DMS79 (cell line): ENCODE results near the gene PCDHGA3.
"Not testable (repeated sequence)": the region's sequence is repeated elsewhere in the genome, so short reads cannot be mapped to it uniquely, and the experiment has no call there.

Experiments used
- DNase-seq: peaks from one replicate; lab custom pipeline; 2025; lab: John Stamatoyannopoulos, UW

The PCDHGA3 gene

GRCh38 chr5:141383345-141383744, 39.7 kb downstream of the PCDHGA3 start:
- no peak for DNase-seq

DNA sequence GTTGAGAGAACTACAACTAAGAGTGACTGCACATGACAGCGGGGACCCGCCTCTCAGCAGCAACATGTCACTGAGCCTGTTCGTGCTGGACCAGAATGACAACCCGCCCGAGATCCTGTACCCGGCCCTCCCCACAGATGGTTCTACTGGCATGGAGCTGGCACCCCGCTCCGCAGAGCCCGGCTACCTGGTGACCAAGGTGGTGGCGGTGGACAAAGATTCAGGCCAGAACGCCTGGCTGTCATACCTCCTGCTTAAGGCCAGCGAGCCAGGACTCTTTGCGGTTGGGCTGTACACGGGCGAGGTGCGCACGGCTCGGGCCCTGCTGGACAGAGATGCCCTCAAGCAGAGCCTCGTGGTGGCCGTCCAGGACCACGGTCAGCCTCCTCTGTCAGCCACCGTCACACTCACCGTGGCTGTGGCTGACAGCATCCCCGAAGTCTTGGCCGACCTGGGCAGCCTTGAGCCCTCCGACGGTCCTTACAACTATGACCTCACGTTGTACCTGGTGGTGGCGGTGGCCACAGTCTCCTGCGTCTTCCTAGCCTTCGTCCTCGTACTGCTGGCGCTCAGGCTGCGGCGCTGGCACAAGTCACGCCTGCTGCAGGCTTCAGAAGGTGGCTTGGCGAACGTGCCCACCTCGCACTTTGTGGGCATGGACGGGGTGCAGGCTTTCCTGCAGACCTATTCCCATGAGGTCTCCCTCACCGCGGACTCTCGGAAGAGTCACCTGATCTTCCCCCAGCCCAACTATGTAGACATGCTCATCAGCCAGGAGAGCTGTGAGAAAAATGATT, 41.0 kb downstream of the PCDHGA3 start:
- DNase-seq = no peak

DNA sequence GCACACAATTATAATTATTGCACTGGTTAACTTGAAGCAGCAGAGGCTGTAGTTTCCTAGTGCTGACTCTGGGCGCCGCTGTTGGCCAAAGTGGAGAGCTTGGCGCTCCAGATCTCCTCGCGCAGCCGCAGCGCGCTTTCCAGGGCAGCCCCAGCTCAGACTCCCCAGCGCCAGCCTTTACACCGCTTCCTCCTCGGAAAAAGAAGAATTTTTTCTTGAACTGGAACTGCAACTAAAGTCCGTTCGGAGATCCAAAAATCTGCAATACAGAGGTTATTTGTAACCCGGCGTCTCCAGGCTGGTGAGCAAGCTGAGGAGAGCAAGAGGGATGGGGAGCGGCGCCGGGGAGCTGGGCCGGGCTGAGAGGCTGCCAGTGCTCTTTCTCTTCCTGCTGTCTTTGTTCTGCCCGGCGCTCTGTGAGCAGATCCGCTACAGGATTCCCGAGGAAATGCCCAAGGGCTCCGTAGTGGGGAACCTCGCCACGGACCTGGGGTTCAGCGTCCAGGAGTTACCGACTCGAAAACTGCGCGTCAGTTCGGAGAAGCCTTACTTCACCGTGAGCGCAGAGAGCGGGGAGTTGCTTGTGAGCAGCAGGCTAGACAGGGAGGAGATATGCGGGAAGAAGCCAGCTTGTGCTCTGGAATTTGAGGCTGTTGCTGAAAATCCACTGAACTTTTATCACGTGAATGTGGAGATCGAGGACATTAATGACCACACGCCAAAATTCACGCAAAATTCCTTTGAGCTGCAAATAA, 44.1 kb downstream of the PCDHGA3 start, which contains the start of gene PCDHGB4:
PCDHGB4 (plus strand) TSS at position 142 of the 755 bp plus-strand sequence; CDS start at position 329, 187 bp downstream.
- not testable (repeated sequence) for DNase-seq

- no peak for DNase-seq
Observed at GRCh38 chr5:141388661-141389060, 45.0 kb downstream of the PCDHGA3 start.

DNA sequence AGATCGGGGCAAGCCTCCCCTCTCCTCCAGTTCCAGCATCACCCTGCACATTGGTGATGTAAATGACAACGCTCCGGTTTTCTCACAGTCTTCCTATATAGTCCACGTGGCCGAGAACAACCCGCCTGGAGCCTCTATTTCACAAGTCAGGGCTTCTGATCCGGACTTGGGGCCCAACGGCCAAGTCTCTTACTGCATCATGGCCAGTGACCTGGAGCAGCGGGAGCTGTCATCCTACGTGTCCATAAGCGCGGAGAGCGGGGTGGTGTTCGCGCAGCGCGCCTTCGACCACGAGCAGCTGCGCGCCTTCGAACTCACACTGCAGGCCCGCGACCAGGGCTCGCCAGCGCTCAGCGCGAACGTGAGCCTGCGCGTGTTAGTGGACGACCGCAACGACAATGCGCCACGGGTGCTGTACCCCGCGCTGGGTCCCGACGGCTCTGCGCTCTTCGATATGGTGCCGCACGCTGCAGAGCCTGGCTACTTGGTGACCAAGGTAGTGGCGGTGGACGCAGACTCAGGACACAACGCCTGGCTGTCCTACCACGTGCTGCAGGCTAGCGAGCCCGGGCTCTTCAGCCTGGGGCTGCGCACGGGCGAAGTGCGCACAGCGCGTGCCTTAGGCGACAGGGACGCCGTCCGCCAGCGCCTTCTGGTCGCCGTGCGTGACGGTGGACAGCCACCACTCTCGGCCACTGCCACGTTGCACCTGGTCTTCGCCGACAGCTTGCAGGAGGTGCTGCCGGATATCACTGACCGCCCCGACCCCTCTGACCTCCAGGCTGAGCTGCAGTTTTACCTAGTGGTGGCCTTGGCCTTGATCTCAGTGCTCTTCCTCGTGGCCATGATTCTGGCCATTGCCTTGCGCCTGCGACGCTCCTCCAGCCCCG, 45.8 kb downstream of the PCDHGA3 start:
- DNase-seq = no peak

GRCh38 chr5:141392429-141393198, 49.0 kb downstream of the PCDHGA3 start, which contains the start of gene PCDHGA8:
PCDHGA8 (plus strand) TSS chr5:141392633; CDS start chr5:141392814, 181 bp downstream.
- no peak for DNase-seq

DNA sequence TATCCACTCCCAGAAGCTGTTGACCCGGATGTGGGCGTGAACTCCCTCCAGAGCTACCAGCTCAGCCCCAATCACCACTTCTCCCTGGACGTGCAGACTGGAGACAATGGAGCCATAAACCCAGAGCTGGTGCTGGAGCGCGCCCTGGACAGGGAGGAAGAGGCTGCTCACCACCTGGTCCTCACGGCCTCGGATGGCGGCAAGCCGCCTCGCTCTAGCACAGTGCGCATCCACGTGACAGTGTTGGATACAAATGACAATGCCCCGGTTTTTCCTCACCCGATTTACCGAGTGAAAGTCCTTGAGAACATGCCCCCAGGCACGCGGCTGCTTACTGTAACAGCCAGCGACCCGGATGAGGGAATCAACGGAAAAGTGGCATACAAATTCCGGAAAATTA, 49.6 kb downstream of the PCDHGA3 start:
- DNase-seq = no peak

DNA sequence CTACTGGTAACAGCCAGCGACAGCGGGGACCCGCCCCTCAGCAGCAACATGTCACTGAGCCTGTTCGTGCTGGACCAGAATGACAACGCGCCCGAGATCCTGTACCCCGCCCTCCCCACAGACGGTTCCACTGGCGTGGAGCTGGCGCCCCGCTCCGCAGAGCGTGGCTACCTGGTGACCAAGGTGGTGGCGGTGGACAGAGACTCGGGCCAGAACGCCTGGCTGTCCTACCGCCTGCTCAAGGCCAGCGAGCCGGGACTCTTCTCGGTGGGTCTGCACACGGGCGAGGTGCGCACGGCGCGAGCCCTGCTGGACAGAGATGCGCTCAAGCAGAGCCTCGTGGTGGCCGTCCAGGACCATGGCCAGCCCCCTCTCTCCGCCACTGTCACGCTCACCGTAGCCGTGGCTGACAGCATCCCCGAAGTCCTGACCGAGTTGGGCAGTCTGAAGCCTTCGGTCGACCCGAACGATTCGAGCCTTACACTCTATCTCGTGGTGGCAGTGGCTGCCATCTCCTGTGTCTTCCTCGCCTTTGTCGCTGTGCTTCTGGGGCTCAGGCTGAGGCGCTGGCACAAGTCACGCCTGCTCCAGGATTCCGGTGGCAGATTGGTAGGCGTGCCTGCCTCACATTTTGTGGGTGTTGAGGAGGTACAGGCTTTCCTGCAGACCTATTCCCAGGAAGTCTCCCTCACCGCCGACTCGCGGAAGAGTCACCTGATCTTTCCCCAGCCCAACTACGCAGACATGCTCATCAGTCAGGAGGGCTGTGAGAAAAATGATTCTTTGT, 51.0 kb downstream of the PCDHGA3 start:
- DNase-seq = not testable (repeated sequence)
